Smooth muscle cell (in vitro differentiated cells): ENCODE measurements around the gene CPA3. TPM values are rescaled to one million over a fixed set of nuclear protein-coding genes. Genes with fewer than 3 reads are reported as not detected.

Source experiments
- DNase-seq: peaks from one replicate; lab custom pipeline; 2025; ENCODE audit not compliant: unreplicated experiment; lab: John Stamatoyannopoulos, UW
- H2AFZ ChIP-seq: fragments of 200-600 bp; sonication (generic); 2 replicates; pipeline ENCODE4 v1.6.0; 2016; ENCODE audit warnings: antibody characterized with exemption, low read depth, mild to moderate bottlenecking
- H3F3A ChIP-seq: fragments of 200-600 bp; sonication (generic); 2 replicates; pipeline ENCODE4 v1.6.0; 2017; ENCODE audit warnings: antibody characterized with exemption, low read depth
- H3K27ac ChIP-seq: fragments of 200-600 bp; sonication (generic); 2 replicates; pipeline ENCODE4 v1.5.1; 2016; ENCODE audit warnings: low read depth, mild to moderate bottlenecking
- H3K27me3 ChIP-seq: fragments of 200-600 bp; sonication (generic); 2 replicates; pipeline ENCODE4 v1.6.1; 2016; ENCODE audit warnings: low read depth, mild to moderate bottlenecking
- H3K36me3 ChIP-seq: fragments of 200-600 bp; sonication (generic); 2 replicates; pipeline ENCODE4 v1.5.1; 2016; ENCODE audit warnings: low read depth
- H3K4me1 ChIP-seq: fragments of 200-600 bp; sonication (generic); 2 replicates; pipeline ENCODE4 v1.5.1; 2016; ENCODE audit warnings: low read depth
- H3K4me2 ChIP-seq: fragments of 200-600 bp; sonication (generic); 2 replicates; pipeline ENCODE4 v1.6.0; 2016; ENCODE audit warnings: mild to moderate bottlenecking
- H3K4me3 ChIP-seq: fragments of 200-600 bp; sonication (generic); 2 replicates; pipeline ENCODE4 v1.5.1; 2016; ENCODE audit warnings: mild to moderate bottlenecking
- H3K79me2 ChIP-seq: fragments of 200-600 bp; sonication (generic); 2 replicates; pipeline ENCODE4 v1.6.0; 2016; ENCODE audit warnings: low read depth, mild to moderate bottlenecking
- H3K9ac ChIP-seq: fragments of 200-600 bp; sonication (generic); 2 replicates; pipeline ENCODE4 v1.6.0; 2016; ENCODE audit warnings: low read depth
- H3K9me3 ChIP-seq: fragments of 200-600 bp; sonication (generic); replicated peaks from 2 replicates; pipeline ENCODE4 v1.5.1; 2016; ENCODE audit warnings: low read depth
- H4K20me1 ChIP-seq: fragments of 200-600 bp; sonication (generic); 2 replicates; pipeline ENCODE4 v1.6.0; 2016; ENCODE audit warnings: low read depth
- CTCF ChIP-seq: fragments of 200-600 bp; sonication (generic); IDR thresholded peaks from 2 replicates; pipeline ENCODE4 v1.5.1; 2017; ENCODE audit warnings: borderline replicate concordance, mild to moderate bottlenecking, antibody characterized with exemption; ENCODE audit not compliant: insufficient read depth, poor library complexity, severe bottlenecking
- WGBS: methylation state at CpG from one replicate; pipeline ENCODE4 v1.1.7; 2016; ENCODE audit warnings: low lambda C conversion rate; 5-methylcytosine and 5-hydroxymethylcytosine counted together
- polyA plus RNA-seq: library from polyadenylated mRNA; unstranded; fragments of >200 nt; fragmentation: Nextera tagmentation; extraction: Ambion mirVana; gene quantifications from 2 replicates; pipeline ENCODE4 v1.2.1, GENCODE V29; 2016
- total RNA-seq: library from RNA; depleted of rRNA; stranded (reverse); fragments of >200 nt; gene quantifications from 2 replicates; pipeline ENCODE4 v1.2.3, GENCODE V29; 2014

CPA3 gene
- total and polyA plus RNA-seq, 2 experiments from 2014 or later = not detected

GRCh38 chr3:148914936-148915690 is 50.0 kb downstream of the CPA3 start:
- no peak overlapping the region for H3K4me2 ChIP-seq
- 100% methylated on average over 1 of the region's 1 CpG for WGBS

GRCh38 chr3:148916132-148916531 is 51.0 kb downstream of the CPA3 start:
- H3K4me3 ChIP-seq = no peak overlapping the region
- WGBS = 100% methylated on average over 2 of the region's 2 CpGs
- no peaks in the 10 kb centered on the region for H3F3A ChIP-seq

More at GRCh38 chr3:148914936-148915690, 50.0 kb downstream of the CPA3 start:
- Histone ChIP-seq H2AFZ (no peak overlapping the region), H3K9me3 (no peaks in the 10 kb centered on the region), H3K4me3 (no peak overlapping the region), H3F3A (no peaks in the 10 kb centered on the region), H3K27ac (no peak overlapping the region), H3K9ac (no peak overlapping the region), H3K27me3 (no peaks in the 10 kb centered on the region), H3K36me3 (no peaks in the 10 kb centered on the region), H4K20me1 (no peaks in the 10 kb centered on the region), H3K4me1 (no peaks in the 10 kb centered on the region), H3K79me2 (no peaks in the 10 kb centered on the region)
- no peak for DNase-seq
- TF ChIP-seq CTCF = no peak

GRCh38 chr3:148922467-148922866 is 57.4 kb downstream of the CPA3 start:
- Histone ChIP-seq H2AFZ (no peak overlapping the region), H3K4me1 (no peaks in the 10 kb centered on the region), H4K20me1 (no peaks in the 10 kb centered on the region), H3K27me3 (no peaks in the 10 kb centered on the region), H3K9me3 (no peaks in the 10 kb centered on the region), H3K4me3 (no peak overlapping the region), H3K36me3 (no peaks in the 10 kb centered on the region), H3K9ac (no peak overlapping the region), H3K79me2 (no peaks in the 10 kb centered on the region), H3F3A (no peaks in the 10 kb centered on the region), H3K4me2 (no peak overlapping the region), H3K27ac (no peak overlapping the region)
- DNase-seq = no peak
- 79% methylated on average over 1 of the region's 1 CpG for WGBS
- no peak for TF ChIP-seq CTCF

More at GRCh38 chr3:148916132-148916531, 51.0 kb downstream of the CPA3 start:
- H4K20me1 ChIP-seq = no peaks in the 10 kb centered on the region
- H3K27ac ChIP-seq = no peak overlapping the region
- no peak for DNase-seq
- TF ChIP-seq CTCF = no peak
- H3K9me3 ChIP-seq = no peaks in the 10 kb centered on the region
- H3K4me1 ChIP-seq = no peaks in the 10 kb centered on the region
- H3K4me2 ChIP-seq = no peak overlapping the region
- no peak overlapping the region for H2AFZ ChIP-seq
- no peak overlapping the region for H3K9ac ChIP-seq
- H3K36me3 ChIP-seq = no peaks in the 10 kb centered on the region
- H3K27me3 ChIP-seq = no peaks in the 10 kb centered on the region
- H3K79me2 ChIP-seq = no peaks in the 10 kb centered on the region

GRCh38 chr3:148923592-148923991 is 58.5 kb downstream of the CPA3 start:
- no peaks in the 10 kb centered on the region for H3K79me2 ChIP-seq
- H3K27ac ChIP-seq = no peak overlapping the region
- TF ChIP-seq CTCF = no peak
- H4K20me1 ChIP-seq = no peaks in the 10 kb centered on the region
- H3K4me3 ChIP-seq = no peak overlapping the region
- H3K4me1 ChIP-seq = no peaks in the 10 kb centered on the region
- no peak overlapping the region for H2AFZ ChIP-seq
- no peak overlapping the region for H3K9ac ChIP-seq
- H3K9me3 ChIP-seq = no peaks in the 10 kb centered on the region
- H3K36me3 ChIP-seq = no peaks in the 10 kb centered on the region
- no peaks in the 10 kb centered on the region for H3F3A ChIP-seq
- DNase-seq = no peak
- H3K4me2 ChIP-seq = no peak overlapping the region
- H3K27me3 ChIP-seq = no peaks in the 10 kb centered on the region
